NOMO-1 treated with DMSO at 0.1 percent for 48 hours (cell line): ENCODE data around the gene ZNF134.
A peak's percentile ranks its signal among the peaks of the same experiment; 100 is the strongest.

Source experiments
- DNase-seq: peaks from one replicate; lab custom pipeline; 2025; ENCODE audit not compliant: unreplicated experiment; lab: John Stamatoyannopoulos, UW

The ZNF134 gene

DNA sequence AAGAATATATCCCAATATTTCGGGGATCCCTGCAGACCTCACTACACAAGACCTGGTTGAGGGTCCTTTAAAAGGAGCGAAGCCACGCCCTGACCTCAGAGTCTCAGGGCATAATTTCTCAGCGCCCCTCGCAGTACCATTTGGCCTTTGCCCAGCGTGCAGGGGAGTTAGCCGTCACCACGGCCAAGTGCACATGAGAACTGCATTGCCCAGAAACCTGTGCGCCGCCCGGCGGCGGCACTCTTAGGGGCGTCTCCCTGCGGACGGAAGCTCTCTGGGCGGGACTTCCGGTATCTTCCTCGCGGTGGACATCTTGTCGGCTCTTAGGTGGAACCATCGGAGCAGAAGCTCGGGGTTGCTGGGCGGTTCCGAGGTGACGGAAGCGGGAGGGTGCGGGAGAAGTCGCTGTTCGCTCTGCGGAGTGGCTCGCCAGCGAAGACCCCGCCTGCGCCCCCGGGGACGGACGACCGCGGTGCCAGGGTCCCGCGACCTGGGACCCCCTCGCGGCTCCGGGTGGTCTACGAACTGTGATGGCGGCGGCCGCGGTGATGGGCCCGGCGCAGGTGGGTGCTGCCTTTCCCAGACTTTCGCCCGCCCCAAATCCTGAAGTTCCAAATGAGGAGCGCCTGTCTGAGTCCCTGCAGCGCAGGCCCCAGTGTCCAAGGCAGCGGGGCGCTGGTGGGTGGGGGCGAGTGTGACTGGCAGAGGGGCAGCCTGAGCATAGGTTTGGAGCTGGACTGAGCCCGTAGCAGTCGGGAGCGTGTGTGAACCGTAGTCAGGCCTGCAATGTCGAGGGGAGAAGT is at the start of gene ZNF134:
TSS of gene ZNF134 (plus strand) at position 302 of the 803 bp plus-strand sequence. CDS start 5,227 bp downstream, outside the sequence.
- peak; percentile 82 for DNase-seq

DNA sequence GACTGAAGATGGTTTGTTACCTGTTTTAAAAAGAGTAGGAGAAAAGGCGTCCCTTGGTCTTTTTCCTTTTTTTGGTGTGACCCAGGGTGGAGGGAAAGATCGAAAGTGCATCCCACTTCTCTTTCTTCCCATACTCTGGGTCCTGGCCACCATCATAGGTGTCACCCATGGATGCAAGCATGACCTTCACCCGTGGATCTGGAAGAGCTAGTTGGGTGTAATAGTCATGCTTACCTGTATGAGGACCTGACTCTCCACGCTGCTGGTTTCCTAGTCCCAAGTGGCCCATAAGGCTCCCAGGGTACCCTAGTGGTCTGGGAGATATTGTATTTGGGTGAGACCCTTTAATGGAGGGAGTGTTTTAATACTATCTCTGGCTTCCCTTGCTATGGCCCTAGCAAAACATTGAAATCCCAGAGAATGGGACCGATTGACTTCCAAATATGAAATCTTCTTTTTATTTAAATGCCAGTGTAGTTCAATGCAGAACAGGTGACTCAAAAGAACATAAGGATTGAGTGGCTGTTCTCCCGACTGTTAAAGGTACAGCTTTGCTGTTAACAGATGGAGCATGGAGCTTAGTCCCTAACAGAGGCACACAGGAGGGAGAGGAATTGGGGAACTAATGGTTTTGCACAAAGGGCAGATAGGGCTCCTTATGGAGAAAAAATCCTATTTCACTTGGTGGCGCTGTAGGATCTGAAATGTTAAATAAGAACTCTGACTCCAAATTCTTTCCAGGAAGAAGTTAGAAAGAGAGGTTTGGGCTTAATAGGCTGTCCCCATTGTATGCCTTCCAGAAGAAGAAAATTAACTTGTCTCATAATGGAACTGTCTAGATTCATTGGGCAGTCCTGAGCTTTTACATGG is 47.4 kb upstream of the ZNF134 start:
- DNase-seq, result no peak

DNA sequence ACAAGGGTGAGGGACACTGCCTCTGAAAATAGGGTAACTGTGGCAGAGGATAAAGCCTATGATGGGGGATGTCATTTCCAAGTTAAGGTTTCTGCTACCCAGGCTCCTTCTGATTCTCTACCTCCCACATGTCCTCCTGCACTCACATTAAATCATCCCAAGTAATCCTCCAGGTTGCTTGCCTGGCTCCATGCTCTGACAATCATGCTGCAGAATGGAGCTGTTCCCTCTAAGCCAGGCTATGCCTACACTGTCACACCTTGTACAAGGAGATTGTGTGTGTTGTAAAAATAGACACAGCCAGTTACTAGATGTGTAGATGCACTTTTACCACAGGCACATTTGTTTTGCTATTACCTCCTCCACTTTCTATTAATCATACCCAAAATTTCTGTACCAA is 43.3 kb upstream of the ZNF134 start:
- no peak for DNase-seq

DNA sequence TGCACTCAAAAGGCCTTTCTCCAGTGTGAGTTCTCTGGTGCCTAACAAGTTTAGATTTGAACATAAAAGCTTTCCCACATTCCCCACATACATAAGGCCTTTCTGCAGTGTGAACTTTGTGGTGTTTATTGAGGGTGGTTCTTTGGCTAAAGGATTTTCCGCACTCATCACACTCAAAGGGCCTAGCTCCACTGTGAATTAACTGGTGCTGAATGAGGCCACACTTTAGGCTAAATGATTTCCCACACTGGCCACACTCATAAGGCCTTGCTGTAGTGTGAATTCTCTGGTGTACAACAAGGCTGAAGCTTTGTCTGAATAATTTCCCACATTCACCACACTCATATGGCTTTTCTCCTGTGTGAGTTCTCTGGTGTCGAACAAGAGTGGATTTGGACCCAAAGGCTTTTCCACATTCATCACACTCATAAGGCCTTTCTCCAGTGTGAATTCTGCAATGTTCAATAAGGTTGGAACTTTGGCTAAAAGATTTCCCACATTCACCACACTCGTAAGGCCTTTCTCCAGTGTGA is 41.6 kb upstream of the ZNF134 start:
- DNase-seq, result no peak

DNA sequence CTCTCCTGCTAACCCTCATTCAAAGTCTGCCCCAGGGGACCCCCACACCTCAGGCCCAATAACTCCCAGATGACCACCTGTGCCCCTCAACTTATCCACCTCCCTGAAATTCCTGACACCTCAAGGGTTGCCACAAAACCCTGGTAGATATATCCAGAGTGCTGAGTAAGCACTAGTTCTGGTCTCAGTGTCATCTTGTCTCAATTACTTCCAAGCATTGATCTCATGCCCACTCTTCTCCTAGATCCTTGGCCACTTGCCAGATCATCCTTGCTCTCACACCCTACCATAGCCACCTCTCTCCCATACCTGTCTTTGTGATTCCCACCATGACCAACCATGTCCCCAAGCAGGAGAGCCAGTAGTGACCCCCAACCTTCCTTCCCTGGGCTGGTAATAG is 37.4 kb upstream of the ZNF134 start:
- DNase-seq, result no peak

DNA sequence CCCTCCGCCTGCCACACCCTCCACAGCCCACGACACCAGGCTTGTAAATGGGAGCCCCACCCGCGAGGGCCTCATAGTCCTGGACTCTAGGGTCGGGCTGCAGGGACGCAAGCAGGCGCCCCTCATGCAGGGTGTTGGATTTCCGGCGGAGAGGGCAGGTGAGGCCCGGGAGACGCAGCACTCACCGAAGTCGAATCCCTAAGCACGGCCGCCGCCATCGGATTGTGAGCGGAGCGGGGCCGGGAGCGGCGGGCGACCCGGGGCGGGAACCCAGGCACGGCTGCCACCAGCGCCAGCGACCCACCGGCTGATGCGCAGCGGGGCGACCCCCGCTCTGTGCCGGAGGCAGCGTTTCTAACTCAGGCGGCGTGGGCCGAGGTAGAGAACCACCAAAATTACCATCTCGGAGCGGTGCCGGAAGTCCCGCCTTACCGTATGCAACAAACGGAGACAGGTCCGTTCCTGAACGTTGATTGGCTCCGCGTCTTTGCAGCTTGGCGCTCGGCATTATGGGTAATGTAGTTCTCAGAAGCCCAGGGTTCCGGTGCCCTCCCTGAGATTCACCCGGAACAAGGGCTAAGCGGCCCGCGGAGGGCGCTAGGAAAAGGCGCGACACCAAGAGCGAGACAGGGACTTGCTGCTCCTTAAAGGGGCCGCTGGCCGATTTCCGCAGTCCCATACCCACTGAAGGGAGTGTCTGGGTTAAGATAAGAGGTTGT is 35.4 kb upstream of the ZNF134 start, which contains the start of gene ZNF416:
TSS of gene ZNF416 (minus strand) at position 425 of the 719 bp plus-strand sequence. CDS start at position 218, 207 bp downstream.
- DNase-seq, result peak; percentile 99

DNA sequence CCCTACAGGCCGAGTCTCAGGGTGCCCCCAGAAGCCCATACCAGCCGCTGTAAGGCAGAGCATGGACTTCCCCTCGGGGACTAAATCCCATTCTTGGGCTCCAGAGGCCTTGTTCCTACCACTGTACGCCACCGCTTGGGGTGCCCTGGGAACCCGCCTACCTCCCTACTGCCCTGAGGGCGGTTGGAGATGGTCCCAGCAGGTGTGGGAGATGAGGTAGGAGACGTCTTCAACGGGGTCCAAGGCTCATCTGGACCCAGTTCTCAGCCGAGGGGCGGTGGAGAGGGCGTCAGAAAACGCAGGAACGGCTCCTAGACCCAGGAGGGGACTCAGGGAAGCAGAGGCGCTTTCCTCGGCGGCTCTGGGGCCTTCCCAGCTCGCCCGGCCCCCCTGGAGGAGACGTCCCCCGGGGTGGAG is 30.9 kb upstream of the ZNF134 start:
- DNase-seq, result no peak

DNA sequence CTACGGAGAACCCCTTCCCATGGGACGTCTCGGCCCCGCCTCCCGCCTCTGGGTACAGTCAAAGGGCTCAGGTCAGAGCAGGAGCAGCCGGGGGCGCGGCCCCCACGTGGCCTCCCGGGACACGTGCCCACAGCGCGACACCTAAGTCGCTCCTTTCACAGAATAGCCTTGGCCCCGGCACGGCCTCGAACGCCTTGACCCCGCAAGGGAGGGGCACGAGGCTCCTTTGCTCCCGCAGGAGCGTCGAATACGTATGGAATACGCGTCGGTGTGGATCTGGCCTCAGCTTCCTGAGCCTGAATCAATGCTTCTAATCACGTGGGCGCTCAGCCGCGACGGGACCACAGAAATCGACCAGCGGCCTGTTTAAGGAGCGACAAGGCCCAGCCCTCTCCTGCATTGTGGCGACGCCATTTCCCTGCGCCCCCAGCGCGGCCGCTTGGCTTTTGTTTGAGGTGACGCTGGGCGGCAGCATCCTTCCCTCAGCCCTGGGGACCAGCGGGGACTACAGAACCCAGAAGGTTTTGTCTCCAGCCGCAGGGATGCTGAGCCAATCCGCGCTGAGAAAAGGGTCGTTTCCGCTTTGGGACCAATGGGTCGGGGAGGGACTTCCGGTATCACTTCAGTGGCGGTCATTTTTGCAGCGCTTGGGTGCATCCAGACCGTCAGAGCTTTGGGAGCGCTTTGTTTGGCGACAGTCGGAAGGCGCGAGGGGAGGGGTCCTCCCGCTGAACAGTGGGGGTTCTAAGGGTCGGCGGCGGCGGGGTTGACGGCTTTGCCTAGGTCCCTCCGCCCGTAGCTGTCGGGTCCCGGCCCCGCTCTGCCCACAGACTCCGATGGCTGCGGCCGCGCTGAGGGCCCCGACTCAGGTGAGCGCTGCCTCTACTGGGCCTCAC is 30.3 kb upstream of the ZNF134 start, which contains the start of gene ZIK1:
TSS of gene ZIK1 (plus strand) at position 625 of the 896 bp plus-strand sequence. CDS start at position 837, 212 bp downstream.
- DNase-seq, result no peak

DNA sequence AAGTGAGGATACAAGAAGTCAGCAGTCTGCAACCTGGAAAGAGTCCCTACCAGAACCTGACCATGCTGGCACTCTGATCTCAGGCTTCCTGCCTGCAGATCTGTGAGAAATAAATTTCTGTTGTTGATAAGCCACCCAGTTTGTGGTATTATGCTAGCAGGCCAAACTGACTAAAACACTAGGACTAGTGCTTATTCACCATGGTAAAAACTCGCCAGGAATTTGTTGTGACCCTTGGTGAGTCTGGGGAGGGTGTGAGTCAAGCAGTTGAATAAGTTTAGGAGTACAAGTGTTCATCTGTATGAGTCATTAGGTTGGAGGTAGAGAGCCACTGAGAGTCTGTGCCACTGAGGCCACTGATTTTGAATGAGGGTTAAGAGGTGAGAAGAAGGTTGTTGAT is 26.5 kb upstream of the ZNF134 start:
- DNase-seq, result no peak

DNA sequence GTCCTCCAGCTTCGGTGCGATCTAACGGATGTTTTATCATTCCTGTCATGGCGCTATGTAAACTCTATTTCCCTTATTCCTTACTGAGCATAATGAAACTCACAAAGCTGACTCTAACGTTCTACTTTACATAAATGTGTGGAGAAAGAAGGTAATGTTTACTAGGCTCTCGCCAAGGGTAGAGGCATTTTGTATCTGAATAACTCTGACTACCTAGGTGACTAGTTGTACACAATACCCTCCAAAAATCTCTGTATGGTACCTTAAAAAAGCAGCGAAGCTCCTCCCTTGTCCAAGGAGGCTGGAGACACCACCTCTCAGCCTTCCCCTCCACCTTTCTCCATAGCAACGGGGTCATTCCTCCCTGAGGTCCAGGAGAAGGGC is 14.7 kb upstream of the ZNF134 start:
- DNase-seq, result no peak

DNA sequence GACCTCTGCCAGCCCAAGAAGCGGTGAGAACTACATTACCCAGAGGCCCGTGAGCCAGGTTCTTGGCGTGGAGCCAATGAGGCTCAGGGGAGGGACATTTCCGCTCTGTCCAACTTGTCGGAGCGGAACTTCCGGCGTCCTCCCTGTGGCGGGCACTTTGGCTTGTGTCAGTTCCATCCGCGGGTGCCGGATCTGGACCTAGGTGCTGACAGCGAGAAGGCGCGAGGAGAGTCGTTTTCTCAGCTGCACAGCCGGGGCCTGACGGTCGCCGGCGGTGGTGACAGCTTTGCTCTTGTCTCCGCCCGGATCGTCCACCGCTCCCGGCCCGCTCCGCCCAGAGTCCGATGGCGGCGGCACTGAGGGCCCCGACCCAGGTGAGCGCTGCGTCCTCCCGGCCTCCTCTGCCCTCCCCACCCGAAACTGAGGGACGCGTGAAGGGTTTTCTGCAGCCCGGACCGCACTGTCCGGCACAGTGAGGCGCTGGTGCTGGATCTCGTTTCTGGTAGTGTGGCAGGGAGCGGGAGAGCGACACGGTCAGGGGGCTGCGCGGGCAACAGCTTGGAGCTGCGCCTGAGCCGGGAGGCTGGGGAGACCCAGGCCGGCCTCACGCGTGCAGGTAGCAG is 14.2 kb upstream of the ZNF134 start, which contains the start of gene ZNF530:
TSS of gene ZNF530 (plus strand) at position 125 of the 623 bp plus-strand sequence. CDS start 4,461 bp downstream, outside the sequence.
- DNase-seq, result peak; percentile 81

DNA sequence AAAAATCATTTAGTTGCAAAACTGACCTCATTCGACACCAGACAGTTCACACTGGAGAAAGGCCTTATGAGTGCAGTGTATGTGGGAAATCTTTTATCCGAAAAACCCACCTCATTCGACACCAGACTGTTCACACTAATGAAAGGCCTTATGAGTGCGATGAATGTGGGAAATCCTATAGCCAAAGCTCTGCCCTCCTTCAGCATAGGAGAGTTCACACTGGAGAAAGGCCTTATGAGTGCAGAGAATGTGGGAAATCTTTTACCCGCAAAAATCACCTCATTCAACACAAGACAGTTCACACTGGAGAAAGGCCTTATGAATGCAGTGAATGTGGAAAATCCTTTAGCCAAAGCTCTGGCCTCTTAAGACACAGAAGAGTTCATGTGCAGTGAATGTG is 7.1 kb upstream of the ZNF134 start:
- DNase-seq, result no peak

DNA sequence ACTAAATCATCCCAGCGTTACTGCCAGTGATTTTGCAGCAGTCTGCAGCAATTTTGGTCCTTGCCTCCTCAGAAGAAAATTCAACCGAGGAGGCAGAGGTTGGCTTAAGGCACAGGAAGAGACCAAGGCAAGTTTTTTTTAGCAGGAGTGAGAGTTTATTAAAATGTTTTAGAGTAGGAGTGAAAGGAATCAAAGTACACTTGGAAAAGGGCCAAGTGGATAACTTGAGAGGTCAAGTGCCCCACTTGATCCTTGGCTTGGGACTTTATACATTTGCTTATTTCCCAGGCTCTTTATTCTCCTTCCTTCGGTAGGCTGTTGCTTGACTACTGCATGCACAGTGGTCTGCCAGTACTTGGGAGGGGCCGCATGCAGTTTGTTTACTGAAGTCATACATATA is 2.9 kb upstream of the ZNF134 start:
- DNase-seq, result no peak

DNA sequence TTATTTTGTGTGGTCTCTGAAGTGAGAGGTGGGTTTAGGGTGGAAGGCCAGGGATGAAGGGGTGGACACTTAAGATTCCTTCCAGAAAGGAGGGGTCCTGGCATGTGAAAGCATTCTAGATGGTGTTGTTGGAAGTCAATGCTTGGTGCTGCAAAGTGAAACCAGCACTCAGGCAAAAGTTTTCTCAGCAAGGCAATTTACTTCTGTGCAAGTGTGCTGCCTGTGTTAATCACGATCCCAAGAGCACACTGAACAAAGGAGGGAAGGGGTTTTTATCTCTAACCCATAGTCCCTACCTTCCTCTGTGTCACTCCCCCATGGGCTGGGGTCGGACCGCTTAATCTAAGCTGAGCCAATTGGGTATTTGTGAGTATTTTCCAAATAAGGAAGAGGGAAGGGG is 1.3 kb downstream of the ZNF134 start:
- DNase-seq, result no peak

DNA sequence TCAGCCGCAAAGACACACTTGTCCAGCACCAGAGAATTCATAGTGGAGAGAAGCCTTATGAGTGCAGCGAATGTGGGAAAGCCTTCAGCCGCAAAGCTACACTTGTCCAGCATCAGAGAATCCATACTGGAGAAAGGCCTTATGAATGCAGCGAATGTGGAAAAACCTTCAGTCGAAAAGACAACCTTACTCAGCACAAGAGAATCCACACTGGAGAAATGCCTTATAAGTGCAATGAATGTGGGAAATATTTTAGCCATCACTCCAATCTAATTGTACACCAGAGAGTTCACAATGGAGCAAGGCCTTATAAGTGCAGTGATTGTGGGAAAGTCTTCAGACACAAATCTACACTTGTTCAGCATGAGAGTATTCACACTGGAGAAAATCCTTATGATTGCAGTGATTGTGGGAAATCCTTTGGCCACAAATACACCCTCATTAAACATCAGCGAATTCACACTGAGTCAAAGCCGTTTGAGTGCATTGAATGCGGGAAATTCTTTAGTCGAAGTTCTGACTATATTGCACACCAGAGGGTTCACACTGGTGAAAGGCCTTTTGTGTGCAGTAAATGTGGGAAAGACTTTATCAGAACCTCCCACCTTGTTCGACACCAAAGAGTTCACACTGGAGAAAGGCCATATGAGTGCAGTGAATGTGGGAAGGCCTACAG is 6.8 kb downstream of the ZNF134 start:
- no peak for DNase-seq

DNA sequence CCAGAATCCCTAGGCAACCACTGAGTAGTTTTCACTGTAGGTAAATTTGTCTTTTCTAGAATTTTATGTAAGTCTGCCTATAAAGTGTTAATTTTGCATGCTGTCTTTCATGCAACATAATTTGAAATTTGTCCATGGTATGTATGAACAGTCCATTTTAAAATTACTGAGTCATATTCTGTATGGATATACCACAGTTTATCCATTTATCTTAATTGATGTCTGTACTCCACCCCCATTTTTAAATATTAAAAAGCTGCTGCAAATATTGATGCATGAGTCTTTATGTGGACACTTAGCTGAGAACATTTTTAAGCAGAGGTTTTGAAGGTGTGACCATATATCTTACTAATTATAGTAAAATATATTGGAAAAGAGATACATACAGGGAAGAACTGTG is 9.0 kb downstream of the ZNF134 start:
- DNase-seq, result no peak

DNA sequence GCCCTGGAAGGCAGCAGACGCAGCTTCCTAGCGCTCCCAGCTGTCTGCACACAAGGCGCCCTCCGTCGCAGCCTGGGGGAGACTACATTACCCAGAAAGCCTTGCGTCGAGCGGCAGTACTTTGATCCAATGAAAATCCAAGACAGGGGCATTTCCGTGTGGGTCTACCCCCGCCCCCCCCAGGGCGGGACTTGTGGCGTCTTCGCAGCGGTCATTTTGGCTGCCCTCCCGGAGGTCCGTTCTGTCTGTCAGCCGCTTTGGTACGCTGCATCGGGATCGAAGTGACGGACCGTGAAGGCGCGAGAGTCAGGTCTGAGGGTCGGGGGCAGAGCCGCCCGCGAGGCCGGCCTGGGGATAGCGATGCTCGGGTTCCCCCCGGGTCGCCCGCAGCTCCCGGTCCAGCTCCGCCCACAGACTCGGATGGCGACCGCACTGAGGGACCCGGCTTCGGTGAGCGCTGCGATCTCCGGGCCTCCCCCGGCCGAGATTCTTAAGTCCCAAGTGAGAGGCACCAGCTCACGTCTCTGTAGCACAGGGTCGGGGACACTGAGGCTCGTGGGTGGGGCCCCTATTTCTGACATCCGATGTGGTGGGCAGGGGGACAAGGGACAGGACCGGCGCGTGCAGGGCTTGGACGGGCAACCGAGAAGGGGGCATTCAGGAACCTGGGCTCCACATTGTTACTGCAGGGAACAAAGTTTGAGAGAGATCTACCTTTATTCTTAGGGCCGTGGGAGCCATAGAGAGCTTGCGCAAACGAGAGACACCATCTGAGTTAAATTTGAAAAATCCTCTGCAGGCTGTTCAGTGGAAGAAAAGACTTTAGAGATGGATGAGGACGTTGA is 19.2 kb downstream of the ZNF134 start, which contains the start of gene ZNF211:
TSS of gene ZNF211 (plus strand) at position 182 of the 845 bp plus-strand sequence. CDS start at position 361, 179 bp downstream.
- DNase-seq, result peak; percentile 86

DNA sequence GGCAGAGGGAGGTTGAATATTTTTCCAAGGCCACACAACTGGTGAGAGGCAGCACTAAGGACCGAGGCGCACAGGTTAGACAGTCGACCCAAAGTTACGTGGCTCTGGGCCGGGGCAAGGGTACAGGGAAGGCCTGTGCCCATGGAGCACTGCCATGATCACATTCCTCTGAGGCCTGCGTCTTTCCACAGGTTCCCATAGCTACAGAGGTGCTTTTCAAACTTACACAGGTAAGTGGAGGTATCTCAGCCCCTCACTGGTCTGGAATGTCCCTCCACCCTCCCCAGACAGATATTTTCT is 19.7 kb downstream of the ZNF134 start:
- no peak for DNase-seq
